Spleen (tissue), 11 donors: ENCODE data around the gene KCNJ18. TPM values are rescaled to one million over a fixed set of nuclear protein-coding genes. Genes with fewer than 3 reads are reported as not detected.

Experiments
- DNase-seq: peaks from one replicate; pipeline ENCODE4 v3.0.0-alpha.2; 2020
- H3K27ac ChIP-seq, 8 donors: fragments of 200-600 bp; sonication (generic) in 7 of 8; 1 replicate in 4 of 8; 2 replicates in 4 of 8; pipeline versions ENCODE4 v1.5.0 to v1.8.0; 2016 to 2021; ENCODE audit warnings: inconsistent platforms in 4 of 8, mild to moderate bottlenecking in 4 of 8, moderate library complexity in 1 of 8
- H3K27me3 ChIP-seq, 7 donors: fragments of 200-600 bp; sonication (generic) in 6 of 7; replicated peaks in 1 of 7; 1 replicate in 4 of 7; 2 replicates in 3 of 7; pipeline versions ENCODE4 v1.5.0 to v1.8.0; 2016 to 2021; ENCODE audit warnings: inconsistent platforms in 3 of 7, mild to moderate bottlenecking in 1 of 7
- H3K36me3 ChIP-seq, 6 donors: fragments of 200-600 bp; sonication (generic) in 5 of 6; 1 replicate in 4 of 6; 2 replicates in 2 of 6; pipeline versions ENCODE4 v1.5.0 to v1.8.0; 2016 to 2021; ENCODE audit warnings: inconsistent platforms in 2 of 6
- H3K4me1 ChIP-seq, 6 donors: fragments of 200-600 bp; sonication (generic) in 5 of 6; 1 replicate in 3 of 6; 2 replicates in 3 of 6; pipeline versions ENCODE4 v1.5.0 to v1.8.0; 2016 to 2021; ENCODE audit warnings: inconsistent platforms in 3 of 6
- H3K4me3 ChIP-seq, 8 donors: fragments of 200-600 bp; sonication (generic) in 7 of 8; 1 replicate in 4 of 8; 2 replicates in 4 of 8; pipeline versions ENCODE4 v1.5.0 to v1.8.0; 2016 to 2021; ENCODE audit warnings: inconsistent platforms in 4 of 8, mild to moderate bottlenecking in 4 of 8, moderate library complexity in 2 of 8
- H3K9me3 ChIP-seq, 8 donors: fragments of 200-600 bp; sonication (generic) in 7 of 8; 1 replicate in 4 of 8; 2 replicates in 4 of 8; pipeline versions ENCODE4 v1.5.0 to v1.8.0; 2016 to 2021; ENCODE audit warnings: inconsistent platforms in 4 of 8
- CTCF ChIP-seq, 11 experiments: fragments of 200-600 bp in 7 of 11; fragments of 450-650 bp in 4 of 11; sonication (generic) in 4 of 11; IDR thresholded peaks in 8 of 11; conservative IDR thresholded peaks in 3 of 11; 1 replicate in 7 of 11; 2 replicates in 4 of 11; pipeline versions ENCODE4 v1.4.0 to v1.8.0; 2016 to 2021; ENCODE audit warnings: antibody characterized with exemption in 11 of 11, inconsistent platforms in 4 of 11, mild to moderate bottlenecking in 1 of 11
- POLR2A ChIP-seq, 3 donors: fragments of 450-650 bp; IDR thresholded peaks; one replicate each; pipeline ENCODE4 v1.5.1; 2017; ENCODE audit warnings: antibody characterized with exemption in 3 of 3, mild to moderate bottlenecking in 1 of 3
- POLR2AphosphoS5 ChIP-seq, 3 donors: sonication (generic); formaldehyde crosslinking; IDR thresholded peaks; one replicate each; pipeline ENCODE4 v1.5.1; 2017; ENCODE audit warnings: antibody characterized with exemption in 3 of 3
- WGBS, 5 donors: extraction: QIAGEN DNeasy Blood & Tissue Kit in 3 of 5; methylation state at CpG; one replicate each; pipeline versions ENCODE4 v1.1.5 to v1.1.7; 2013 to 2018; 5-methylcytosine and 5-hydroxymethylcytosine counted together
- intact Hi-C: fragments of 100-400 bp; cut with DNase I; formaldehyde crosslinking; loops from one replicate; pipeline ENCODE4 v1.15.0; 2023; ENCODE audit warnings: low total_unique reads
- polyA plus RNA-seq, 3 donors: library from polyadenylated mRNA; stranded (reverse); fragments of 200-250 nt; gene quantifications; one replicate each; pipeline ENCODE4 v1.2.1, GENCODE V29; 2013
- total RNA-seq, 7 donors: library from RNA; depleted of rRNA in 3 of 7; stranded (reverse); fragments of >200 nt in 3 of 7; fragmentation: NEBNext Ultra II Directional in 4 of 7; extraction: Animal tissue kit (Norgen Biotek cat#: 25700) in 4 of 7; gene quantifications; one replicate each; pipeline versions ENCODE4 v1.1.0 to v1.2.1, GENCODE V29; 2016 to 2021
- donor health status: healthy with polysubstance abuse.
- donor health status: DM: no; HTN: no; CAD: no; lungs with moderate emphysema.
- donor health status: DM: no; HTN: no; CAD: no.
- donor health status: Bipolar disorder and iron deficiency.
- donor health status: healthy.
- donor health status: DM: no; HTN: no; CAD: no.
- donor health status: DM: yes; HTN: yes; CAD: no.

Gene KCNJ18
- total and polyA plus RNA-seq, 10 donors, result not detected

- intact Hi-C loops, result no loop called here
- peaks cover 0 to 8% (median 0%) of the 10 kb centered on the region in 7 donors for H3K27me3 ChIP-seq
- DNase-seq, result peak; percentile 56
- TF ChIP-seq POLR2AphosphoS5 (IDR thresholded peaks at IDR 0.05) (no peak), CTCF (IDR thresholded peaks at IDR 0.05 in 8 of 11, conservative IDR thresholded peaks at IDR 0.05 in 3 of 11) (no peak), POLR2A (IDR thresholded peaks at IDR 0.05) (no peak)
- H3K36me3 ChIP-seq, result no peaks in the 10 kb centered on the region
- no peak overlapping the region for H3K4me3 ChIP-seq
- H3K9me3 ChIP-seq, result peaks cover 0 to 45% (median 11%) of the 10 kb centered on the region in 8 donors
- H3K27ac ChIP-seq, result no peak overlapping the region
- no peaks in the 10 kb centered on the region for H3K4me1 ChIP-seq
- WGBS, 5 donors, result 62 to 75% (median 63%) methylated on average over 15 of the region's 15 CpGs
Observed at GRCh38 chr17:21677126-21677910, 15.0 kb upstream of the KCNJ18 start.

GRCh38 chr17:21677911-21678310, 14.4 kb upstream of the KCNJ18 start:
- no peak overlapping the region for H3K27ac ChIP-seq
- peak; percentile 67 for DNase-seq
- WGBS, 5 donors, result 76 to 81% (median 79%) methylated on average over 17 of the region's 17 CpGs

GRCh38 chr17:21678393-21679081, 13.8 kb upstream of the KCNJ18 start:
- peaks cover 0 to 42% (median 10%) of the 10 kb centered on the region in 8 donors for H3K9me3 ChIP-seq
- intact Hi-C loops, result no loop called here
- peak; percentile 69 for DNase-seq
- no peaks in the 10 kb centered on the region for H3K36me3 ChIP-seq
- H3K27ac ChIP-seq, result no peak overlapping the region
- 54 to 83% (median 59%) methylated on average over 15 to 42 of the region's 42 CpGs for WGBS, 5 donors
- H3K4me3 ChIP-seq, result no peak overlapping the region
- H3K27me3 ChIP-seq, result peaks cover 0 to 8% (median 0%) of the 10 kb centered on the region in 7 donors
- no peaks in the 10 kb centered on the region for H3K4me1 ChIP-seq
- no peak for TF ChIP-seq CTCF (IDR thresholded peaks at IDR 0.05 in 8 of 11, conservative IDR thresholded peaks at IDR 0.05 in 3 of 11)
- no peak for TF ChIP-seq POLR2AphosphoS5 (IDR thresholded peaks at IDR 0.05)

More at GRCh38 chr17:21677911-21678310, 14.4 kb upstream of the KCNJ18 start:
- intact Hi-C loops, result no loop called here
- H3K4me1 ChIP-seq, result no peaks in the 10 kb centered on the region
- TF ChIP-seq POLR2A (IDR thresholded peaks at IDR 0.05), result no peak
- no peak for TF ChIP-seq CTCF (IDR thresholded peaks at IDR 0.05 in 8 of 11, conservative IDR thresholded peaks at IDR 0.05 in 3 of 11)
- TF ChIP-seq POLR2AphosphoS5 (IDR thresholded peaks at IDR 0.05), result no peak
- peaks cover 0 to 8% (median 0%) of the 10 kb centered on the region in 7 donors for H3K27me3 ChIP-seq
- H3K4me3 ChIP-seq, result no peak overlapping the region
- no peaks in the 10 kb centered on the region for H3K36me3 ChIP-seq
- peaks cover 0 to 45% (median 11%) of the 10 kb centered on the region in 8 donors for H3K9me3 ChIP-seq
